Stimulated activated memory B cell treated with anti-CD40 and anti-IgM and Interleukin-4, amounts not matched to agents 10 μg/mL and 1 μg/mL and 100 μg/mL, for 72 hours (primary cell): ENCODE results near the gene KRTAP6-1.

Experiments used
- ATAC-seq: fragments of 150-1000 bp; cut with Tn5 transposase; 2 replicates; pipeline ENCODE4 v1.10.0; 2021
- H3K27ac Mint-ChIP-seq: one replicate; pipeline ENCODE4 v1.8.0; 2022; ENCODE audit warnings: mild to moderate bottlenecking, mixed read lengths
- H3K27me3 Mint-ChIP-seq: one replicate; pipeline ENCODE4 v1.8.0; 2022; ENCODE audit warnings: mixed read lengths
- H3K36me3 Mint-ChIP-seq: one replicate; pipeline ENCODE4 v1.8.0; 2022; ENCODE audit warnings: mixed read lengths
- H3K4me1 Mint-ChIP-seq: one replicate; pipeline ENCODE4 v1.8.0; 2022; ENCODE audit warnings: mixed read lengths
- H3K4me3 Mint-ChIP-seq: one replicate; pipeline ENCODE4 v1.8.0; 2022; ENCODE audit warnings: mild to moderate bottlenecking, moderate library complexity, mixed read lengths
- H3K9me3 Mint-ChIP-seq: one replicate; pipeline ENCODE4 v1.8.0; 2022; ENCODE audit warnings: mixed read lengths

Gene KRTAP6-1

DNA sequence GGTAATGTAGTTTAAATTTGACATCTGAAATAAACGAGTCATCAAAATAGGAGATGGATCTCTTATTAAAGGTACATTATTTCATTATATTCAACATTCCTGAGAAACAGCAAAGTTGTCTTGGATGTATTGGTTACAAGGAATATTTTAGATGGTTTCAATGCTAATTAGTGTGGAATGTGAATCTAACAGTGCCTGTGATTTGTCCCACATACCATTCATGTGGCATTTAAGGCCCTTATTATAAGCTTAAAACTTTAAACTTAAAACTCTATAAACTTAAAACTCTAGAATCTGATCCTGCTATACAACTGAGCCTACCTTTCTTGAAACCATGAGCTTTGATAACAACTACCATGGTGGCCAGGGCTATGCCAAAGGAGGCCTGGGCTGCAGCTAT lies 12.9 kb downstream of the KRTAP6-1 start, which contains the start of gene KRTAP22-1:
Gene KRTAP22-1, plus strand, starts transcription at position 301 of the 400 bp plus-strand sequence.
- Mint-ChIP-seq H3K27me3 (no peaks in the 10 kb centered on the region), H3K27ac (no peak within 1 kb of the TSS), H3K4me3 (no peak within 1 kb of the TSS), H3K9me3 (peaks cover 7% of the 10 kb centered on the region), H3K4me1 (no peaks in the 10 kb centered on the region), H3K36me3 (no peaks in the 10 kb centered on the region)
- no peak for ATAC-seq

DNA sequence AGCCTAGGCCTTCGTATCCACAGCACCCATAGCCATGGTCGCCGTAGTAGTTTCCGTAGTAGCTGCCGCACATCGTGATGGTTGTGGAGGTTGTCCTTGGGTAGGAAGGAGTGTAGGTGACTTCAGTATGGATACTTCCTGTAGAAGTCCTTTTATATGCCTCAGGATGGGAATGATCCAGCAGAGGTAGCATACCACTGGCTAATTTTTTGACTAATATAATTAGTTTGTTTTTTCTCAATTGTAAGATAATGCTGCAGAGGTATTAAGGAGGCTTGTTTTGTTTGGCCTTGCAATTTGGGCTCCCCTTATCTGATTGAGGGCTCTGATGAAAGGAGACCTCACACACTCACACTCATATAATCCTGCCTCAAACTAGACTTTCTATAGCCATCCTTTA lies 14.9 kb downstream of the KRTAP6-1 start, which contains the start of gene KRTAP6-2:
Gene KRTAP6-2, minus strand, starts transcription at position 101 of the 400 bp plus-strand sequence. Its CDS starts 28 bp downstream, at position 73.
- no peak within 1 kb of the TSS for H3K27ac Mint-ChIP-seq
- no peaks in the 10 kb centered on the region for H3K27me3 Mint-ChIP-seq
- H3K4me3 Mint-ChIP-seq, result no peak within 1 kb of the TSS
- no peak for ATAC-seq
- peaks cover 7% of the 10 kb centered on the region for H3K9me3 Mint-ChIP-seq
- no peaks in the 10 kb centered on the region for H3K36me3 Mint-ChIP-seq
- H3K4me1 Mint-ChIP-seq, result no peaks in the 10 kb centered on the region

DNA sequence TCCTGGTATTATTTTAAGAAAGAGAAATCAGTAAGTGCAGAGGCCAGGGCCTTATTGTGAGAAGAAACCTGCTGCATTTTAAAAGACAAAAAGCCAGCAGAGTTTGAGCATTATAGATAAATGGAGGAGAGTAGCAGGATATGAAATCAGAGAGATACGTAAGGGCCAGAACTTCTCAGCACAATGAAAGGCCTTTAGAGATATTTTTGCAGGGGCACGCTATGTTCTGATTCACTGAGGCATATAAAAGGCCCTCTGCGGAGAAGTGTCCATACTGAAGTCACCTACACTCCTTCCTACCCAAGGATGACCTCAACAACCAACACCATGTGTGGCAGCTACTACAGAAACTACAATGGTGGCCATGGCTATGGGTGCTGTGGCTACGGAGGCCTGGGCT lies 21.6 kb downstream of the KRTAP6-1 start, which contains the start of gene KRTAP6-3:
Gene KRTAP6-3, plus strand, starts transcription at position 301 of the 400 bp plus-strand sequence. Its CDS starts 6 bp downstream, at position 307.
- no peak within 1 kb of the TSS for H3K4me3 Mint-ChIP-seq
- H3K27ac Mint-ChIP-seq, result no peak within 1 kb of the TSS
- peak; percentile 53 for ATAC-seq
- peaks cover 3% of the 10 kb centered on the region for H3K9me3 Mint-ChIP-seq
- H3K27me3 Mint-ChIP-seq, result no peaks in the 10 kb centered on the region
- no peaks in the 10 kb centered on the region for H3K36me3 Mint-ChIP-seq
- no peaks in the 10 kb centered on the region for H3K4me1 Mint-ChIP-seq

DNA sequence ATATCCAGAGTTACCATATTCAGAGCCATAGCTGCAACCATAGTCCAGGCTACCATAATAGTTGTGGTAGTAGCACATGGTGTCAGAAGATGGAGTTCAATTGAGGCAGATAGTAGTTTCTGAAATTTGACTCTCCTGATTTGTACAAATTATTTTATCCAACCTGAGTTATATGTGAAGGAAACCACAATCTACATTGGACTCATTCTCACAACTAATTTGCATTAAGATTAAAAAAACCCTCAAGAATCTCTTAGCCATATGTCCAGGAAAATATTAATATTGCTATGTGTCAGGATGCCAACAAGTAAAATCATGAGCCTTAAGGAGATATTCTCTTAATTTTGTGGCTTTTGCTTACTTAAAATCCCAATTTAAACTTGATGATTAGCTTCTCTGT lies 23.4 kb downstream of the KRTAP6-1 start, which contains the start of gene KRTAP22-2:
Gene KRTAP22-2, minus strand, starts transcription at position 101 of the 400 bp plus-strand sequence.
- no peak within 1 kb of the TSS for H3K27ac Mint-ChIP-seq
- no peaks in the 10 kb centered on the region for H3K27me3 Mint-ChIP-seq
- peaks cover 7% of the 10 kb centered on the region for H3K9me3 Mint-ChIP-seq
- no peak for ATAC-seq
- H3K4me3 Mint-ChIP-seq, result no peak within 1 kb of the TSS
- H3K4me1 Mint-ChIP-seq, result no peaks in the 10 kb centered on the region
- H3K36me3 Mint-ChIP-seq, result no peaks in the 10 kb centered on the region

DNA sequence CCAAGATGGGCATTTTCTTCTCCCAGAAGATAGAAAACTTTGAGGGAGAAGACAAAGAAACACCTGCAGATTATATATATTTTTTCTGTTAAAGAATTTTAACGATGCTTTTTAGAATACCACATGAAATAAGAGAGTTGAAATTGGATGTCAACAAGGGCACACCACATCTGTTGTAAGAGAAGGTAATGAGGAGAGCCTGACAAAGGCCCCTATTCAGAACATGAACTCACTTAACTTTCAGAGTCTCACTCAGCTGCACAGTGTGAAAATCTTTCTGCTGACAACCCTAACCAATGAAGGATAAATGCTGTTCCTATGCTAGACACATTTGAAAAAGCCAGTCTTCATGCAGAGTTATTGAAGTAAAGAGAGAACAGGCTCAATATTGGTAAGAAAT lies 30.9 kb downstream of the KRTAP6-1 start:
- ATAC-seq, result no peak
- peaks cover 5% of the 10 kb centered on the region for H3K9me3 Mint-ChIP-seq

DNA sequence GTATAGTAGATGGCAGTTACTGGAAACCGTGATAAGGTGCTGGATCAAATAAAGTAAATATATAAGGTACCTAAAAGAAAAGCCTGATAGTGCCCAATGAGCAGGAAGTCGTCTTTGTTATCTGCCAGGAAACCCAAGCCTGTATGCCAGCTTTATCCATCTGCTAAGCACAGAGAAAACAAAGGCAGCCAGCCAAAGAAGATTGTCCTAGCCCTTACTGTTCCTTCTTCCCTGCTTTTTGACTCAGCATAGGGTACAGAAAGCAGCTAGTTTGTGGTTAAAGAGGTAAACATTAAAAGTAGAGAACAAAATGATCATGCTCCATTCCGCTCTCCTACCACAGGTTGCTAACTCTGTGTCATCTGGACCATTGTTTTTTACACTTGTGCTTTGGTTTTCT lies 33.6 kb downstream of the KRTAP6-1 start:
- no peak for ATAC-seq
- Mint-ChIP-seq H3K4me1 (no peaks in the 10 kb centered on the region), H3K36me3 (no peaks in the 10 kb centered on the region), H3K27me3 (no peaks in the 10 kb centered on the region), H3K4me3 (no peak overlapping the region), H3K27ac (no peak overlapping the region), H3K9me3 (peaks cover 2% of the 10 kb centered on the region)

More for the DNA sequence above, 30.9 kb downstream of the KRTAP6-1 start:
- Mint-ChIP-seq H3K4me1 (no peaks in the 10 kb centered on the region), H3K4me3 (no peak overlapping the region), H3K36me3 (no peaks in the 10 kb centered on the region), H3K27me3 (no peaks in the 10 kb centered on the region), H3K27ac (no peak overlapping the region)

DNA sequence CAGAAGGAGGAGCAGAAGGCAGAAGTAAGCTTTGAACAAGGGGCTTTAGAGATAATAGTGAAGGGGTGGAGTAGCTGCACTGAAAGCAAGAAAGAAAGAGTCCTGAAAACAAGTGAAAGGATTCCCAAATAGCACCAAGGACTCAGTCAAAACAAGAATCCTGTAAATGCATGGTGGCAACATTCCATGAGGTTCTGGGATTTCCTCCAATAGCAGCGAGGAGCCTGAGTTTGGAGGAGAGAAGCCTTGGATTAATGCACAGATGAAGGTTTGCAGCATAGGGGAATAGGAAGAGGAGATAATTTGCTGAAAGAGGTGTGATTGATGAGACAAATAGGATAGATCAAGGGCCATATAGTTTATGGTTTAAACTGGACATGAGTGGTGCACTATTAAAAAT lies 34.4 kb downstream of the KRTAP6-1 start:
- H3K4me3 Mint-ChIP-seq, result no peak overlapping the region
- H3K27me3 Mint-ChIP-seq, result no peaks in the 10 kb centered on the region

DNA sequence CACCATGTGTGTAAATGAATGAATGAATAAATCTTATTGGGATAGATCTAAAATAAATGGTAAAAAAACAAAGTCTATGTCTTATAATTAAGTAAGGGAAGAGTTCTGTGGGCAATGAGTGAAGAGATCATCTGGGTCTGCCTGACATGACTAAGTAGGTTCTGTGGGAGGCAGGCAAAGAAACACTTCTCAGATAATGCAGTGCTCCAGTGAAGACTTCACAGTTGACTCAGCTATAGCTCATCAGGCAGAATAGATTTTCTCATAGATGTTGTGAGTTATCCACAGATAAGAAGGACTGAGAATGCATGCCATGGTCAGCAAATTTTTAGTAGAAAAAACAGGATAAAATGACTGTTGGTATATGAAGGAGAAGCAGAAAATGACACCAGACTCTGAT lies 36.0 kb downstream of the KRTAP6-1 start:
- no peaks in the 10 kb centered on the region for H3K27me3 Mint-ChIP-seq
- no peak overlapping the region for H3K4me3 Mint-ChIP-seq
- H3K36me3 Mint-ChIP-seq, result no peaks in the 10 kb centered on the region
- ATAC-seq, result no peak
- no peak overlapping the region for H3K27ac Mint-ChIP-seq
- H3K4me1 Mint-ChIP-seq, result no peaks in the 10 kb centered on the region
- no peaks in the 10 kb centered on the region for H3K9me3 Mint-ChIP-seq

More for the DNA sequence above, 34.4 kb downstream of the KRTAP6-1 start:
- Mint-ChIP-seq H3K36me3 (no peaks in the 10 kb centered on the region), H3K4me1 (no peaks in the 10 kb centered on the region), H3K9me3 (peaks cover 2% of the 10 kb centered on the region), H3K27ac (no peak overlapping the region)
- no peak for ATAC-seq

DNA sequence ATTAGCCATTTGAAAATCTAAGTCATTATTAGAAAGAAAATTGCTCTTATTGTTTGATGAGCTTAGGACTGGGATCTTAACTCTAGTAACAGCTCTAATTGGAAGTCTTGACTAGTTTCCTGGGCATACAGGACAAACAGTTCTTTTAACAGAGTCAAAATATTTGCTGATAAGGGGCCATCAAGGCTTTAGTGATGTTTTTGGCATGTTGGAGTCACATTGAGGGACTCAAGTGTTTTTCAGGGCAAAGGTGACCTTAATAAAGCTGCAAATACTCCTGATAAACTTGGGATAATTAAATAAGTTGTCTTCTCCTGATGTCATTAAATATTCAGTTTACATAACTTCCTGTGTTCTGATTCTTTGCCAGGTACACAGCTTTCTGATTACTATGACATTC lies 46.1 kb downstream of the KRTAP6-1 start:
- no peak for ATAC-seq
- Mint-ChIP-seq H3K27ac (no peak overlapping the region), H3K36me3 (no peaks in the 10 kb centered on the region), H3K4me1 (no peaks in the 10 kb centered on the region), H3K9me3 (peaks cover 9% of the 10 kb centered on the region), H3K4me3 (no peak overlapping the region), H3K27me3 (no peaks in the 10 kb centered on the region)

DNA sequence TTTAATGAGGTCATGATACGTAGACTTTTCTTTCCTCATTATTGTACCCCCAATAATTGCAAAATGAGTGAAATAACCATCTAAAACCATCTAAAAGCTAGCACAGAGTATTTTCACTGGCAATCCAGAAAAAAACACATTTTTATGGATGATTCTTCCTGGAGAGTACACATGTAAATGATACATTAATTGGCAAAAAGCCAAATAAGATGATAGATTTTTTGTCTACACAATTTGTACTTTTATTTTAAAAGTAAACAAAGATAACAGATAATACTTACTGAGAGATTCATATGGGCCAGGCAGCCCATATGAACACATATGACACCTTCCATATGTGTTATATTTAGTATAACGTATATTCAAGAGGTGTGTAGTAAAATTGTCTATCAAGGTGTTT lies 50.1 kb downstream of the KRTAP6-1 start:
- H3K27me3 Mint-ChIP-seq, result no peaks in the 10 kb centered on the region
- no peak overlapping the region for H3K4me3 Mint-ChIP-seq
- no peak overlapping the region for H3K27ac Mint-ChIP-seq
- H3K4me1 Mint-ChIP-seq, result no peaks in the 10 kb centered on the region
- no peak for ATAC-seq
- H3K36me3 Mint-ChIP-seq, result no peaks in the 10 kb centered on the region
- peaks cover 2% of the 10 kb centered on the region for H3K9me3 Mint-ChIP-seq
